H9 (cell line): Measurements from ENCODE around the gene SRSF11. TPM values are rescaled to one million over a fixed set of nuclear protein-coding genes. Genes with fewer than 3 reads are reported as not detected.

Experiments used
- DNase-seq: peaks from one replicate; pipeline ENCODE4 v3.0.0-alpha.2; 2017
- H2AFZ ChIP-seq: one replicate; pipeline ENCODE4 v1.6.1; 2013; ENCODE audit warnings: mild to moderate bottlenecking, low read length, control low read depth, moderate library complexity
- H2AK5ac ChIP-seq: 2 replicates; pipeline ENCODE4 v1.6.1; 2013; ENCODE audit warnings: low read length, control low read depth, mixed read lengths; ENCODE audit not compliant: insufficient read length
- H2BK120ac ChIP-seq: one replicate; pipeline ENCODE4 v1.6.1; 2013; ENCODE audit warnings: low read depth, mild to moderate bottlenecking, low read length, control low read depth, inconsistent platforms; ENCODE audit not compliant: poor library complexity, severe bottlenecking
- H2BK12ac ChIP-seq: 2 replicates; pipeline ENCODE4 v1.6.1; 2013; ENCODE audit warnings: low read length, control low read depth, mixed read lengths, low read depth; ENCODE audit not compliant: insufficient read length
- H2BK15ac ChIP-seq: 2 replicates; pipeline ENCODE4 v1.6.1; 2013; ENCODE audit warnings: low read depth, low read length, control low read depth
- H2BK20ac ChIP-seq: one replicate; pipeline ENCODE4 v1.6.1; 2013; ENCODE audit warnings: low read depth, mild to moderate bottlenecking, low read length, control low read depth, inconsistent platforms; ENCODE audit not compliant: poor library complexity, severe bottlenecking
- H2BK5ac ChIP-seq: 2 replicates; pipeline ENCODE4 v1.6.1; 2013; ENCODE audit warnings: low read length, control low read depth, mixed read lengths; ENCODE audit not compliant: insufficient read length
- H3K14ac ChIP-seq: 2 replicates; pipeline ENCODE4 v1.6.1; 2013; ENCODE audit warnings: low read length, control low read depth; ENCODE audit not compliant: insufficient read depth
- H3K18ac ChIP-seq: 2 replicates; pipeline ENCODE4 v1.6.1; 2013; ENCODE audit warnings: low read depth, mild to moderate bottlenecking, mixed read lengths, low read length, control low read depth; ENCODE audit not compliant: insufficient read length
- H3K23ac ChIP-seq: 2 replicates; pipeline ENCODE4 v1.6.1; 2013; ENCODE audit warnings: low read length, control low read depth, mixed read lengths, low read depth; ENCODE audit not compliant: insufficient read length
- H3K23me2 ChIP-seq: 2 replicates; pipeline ENCODE4 v1.6.1; 2013; ENCODE audit warnings: low read depth, mild to moderate bottlenecking, mixed read lengths, low read length, control low read depth; ENCODE audit not compliant: insufficient read length, poor library complexity, severe bottlenecking
- H3K27ac ChIP-seq: 2 replicates; pipeline ENCODE4 v1.5.1; 2013; ENCODE audit warnings: low read length, control low read depth, mixed read lengths, low read depth; ENCODE audit not compliant: insufficient read length
- H3K27me3 ChIP-seq: 2 replicates; pipeline ENCODE4 v1.6.1; 2013; ENCODE audit warnings: low read length, control low read depth, inconsistent platforms; ENCODE audit not compliant: insufficient read depth
- H3K4ac ChIP-seq: 2 replicates; pipeline ENCODE4 v1.6.1; 2013; ENCODE audit warnings: low read depth, mild to moderate bottlenecking, control low read depth, inconsistent platforms, low read length, moderate library complexity
- H3K4me1 ChIP-seq: 2 replicates; pipeline ENCODE4 v1.6.1; 2013; ENCODE audit warnings: low read length, control low read depth, inconsistent platforms; ENCODE audit not compliant: insufficient read depth
- H3K4me2 ChIP-seq: 2 replicates; pipeline ENCODE4 v1.6.1; 2013; ENCODE audit warnings: low read length, control low read depth, mixed read lengths; ENCODE audit not compliant: insufficient read length, insufficient read depth
- H3K56ac ChIP-seq: 2 replicates; pipeline ENCODE4 v1.6.1; 2013; ENCODE audit warnings: low read depth, mild to moderate bottlenecking, mixed read lengths, low read length, control low read depth; ENCODE audit not compliant: insufficient read length
- H3K79me1 ChIP-seq: 2 replicates; pipeline ENCODE4 v1.6.1; 2013; ENCODE audit warnings: low read depth, mild to moderate bottlenecking, moderate library complexity, low read length, control low read depth, inconsistent platforms; ENCODE audit not compliant: insufficient read depth, poor library complexity, severe bottlenecking
- H3K79me2 ChIP-seq: 2 replicates; pipeline ENCODE4 v1.6.1; 2013; ENCODE audit warnings: low read length, control low read depth, inconsistent platforms; ENCODE audit not compliant: insufficient read depth
- H3K9ac ChIP-seq: 2 replicates; pipeline ENCODE4 v1.6.1; 2013; ENCODE audit warnings: low read length, control low read depth, mixed read lengths; ENCODE audit not compliant: insufficient read length; ENCODE audit errors: extremely low read depth
- H3K9me3 ChIP-seq: one replicate; pipeline ENCODE4 v1.6.1; 2013; ENCODE audit warnings: low read depth, low read length, inconsistent platforms; ENCODE audit not compliant: control insufficient read depth
- H3T11ph ChIP-seq: one replicate; pipeline ENCODE4 v1.6.1; 2013; ENCODE audit warnings: mild to moderate bottlenecking, low read length, control low read depth, inconsistent platforms
- H4K20me1 ChIP-seq: one replicate; pipeline ENCODE4 v1.6.1; 2013; ENCODE audit not compliant: control insufficient read depth, insufficient read length, insufficient read depth
- H4K5ac ChIP-seq: 2 replicates; pipeline ENCODE4 v1.6.1; 2013; ENCODE audit warnings: low read depth, mild to moderate bottlenecking, mixed read lengths, low read length, control low read depth; ENCODE audit not compliant: insufficient read length
- H4K8ac ChIP-seq: replicated peaks from 2 replicates; pipeline ENCODE4 v1.6.1; 2013; ENCODE audit warnings: low read length, control low read depth, mixed read lengths, low read depth; ENCODE audit not compliant: insufficient read length
- H4K91ac ChIP-seq: 2 replicates; pipeline ENCODE4 v1.6.1; 2013; ENCODE audit warnings: low read depth, mild to moderate bottlenecking, moderate library complexity, mixed read lengths, low read length, control low read depth; ENCODE audit not compliant: insufficient read length
- H3K27ac Mint-ChIP-seq, 3 experiments: 2 replicates in 2 of 3; 3 replicates in 1 of 3; pipeline ENCODE4 v1.8.0; 2020 to 2021; ENCODE audit warnings: mixed read lengths in 3 of 3, mild to moderate bottlenecking in 1 of 3, moderate library complexity in 1 of 3
- H3K27me3 Mint-ChIP-seq: 2 replicates; pipeline ENCODE4 v1.8.0; 2021; ENCODE audit warnings: low read depth, mild to moderate bottlenecking, moderate library complexity, mixed read lengths
- H3K36me3 Mint-ChIP-seq, 3 experiments: 2 replicates in 2 of 3; 3 replicates in 1 of 3; pipeline ENCODE4 v1.8.0; 2020 to 2021; ENCODE audit warnings: low read depth in 3 of 3, mixed read lengths in 3 of 3; ENCODE audit not compliant: insufficient read depth in 1 of 3
- H3K4me1 Mint-ChIP-seq, 2 experiments: 2 replicates each; pipeline ENCODE4 v1.8.0; 2020; ENCODE audit warnings: mixed read lengths in 2 of 2
- H3K4me3 Mint-ChIP-seq, 2 experiments: 2 replicates in 1 of 2; 3 replicates in 1 of 2; pipeline ENCODE4 v1.8.0; 2020 to 2021; ENCODE audit warnings: mild to moderate bottlenecking in 2 of 2, mixed read lengths in 2 of 2, moderate library complexity in 1 of 2
- H3K9me3 Mint-ChIP-seq, 2 experiments: 2 replicates in 1 of 2; 3 replicates in 1 of 2; pipeline ENCODE4 v1.8.0; 2020; ENCODE audit warnings: mild to moderate bottlenecking in 2 of 2, mixed read lengths in 2 of 2, moderate library complexity in 1 of 2
- WGBS: extraction: QIAGEN DNeasy Blood & Tissue Kit; methylation state at CpG from one replicate; pipeline ENCODE4 v1.1.7; 2013; ENCODE audit warnings: missing lambda C conversion rate, low lambda C conversion rate, mixed read lengths; ENCODE audit not compliant: insufficient read length; ENCODE audit errors: extremely low coverage; 5-methylcytosine and 5-hydroxymethylcytosine counted together
- total RNA-seq: library from RNA; stranded (reverse); gene quantifications from 2 replicates; pipeline ENCODE4 v1.2.1, GENCODE V29; 2021
- TF ChIP-seq, protein P1 (sequence below): fragments of 200-600 bp; sonication (generic); conservative IDR thresholded peaks from 3 replicates; pipeline ENCODE4 v1.8.0; 2021; ENCODE audit warnings: antibody characterized with exemption, mild to moderate bottlenecking

Gene SRSF11
- total RNA-seq, 1 experiment from 2014 or later: 214 TPM

GRCh38 chr1:70222716-70223235 is 1.6 kb downstream of the SRSF11 start:
- no CpG with 5 or more reads among the region's 3 CpGs for WGBS
- H4K91ac ChIP-seq: no peak overlapping the region
- H3K18ac ChIP-seq: no peak overlapping the region
- H4K5ac ChIP-seq: no peak overlapping the region
- H3K14ac ChIP-seq: no peak overlapping the region
- no peak overlapping the region for H3K56ac ChIP-seq
- no peak for DNase-seq
- H2BK12ac ChIP-seq: no peak overlapping the region
- no peak overlapping the region for H2AK5ac ChIP-seq
- H4K20me1 ChIP-seq: no peaks in the 10 kb centered on the region
- Mint-ChIP-seq H3K9me3 (no peaks in the 10 kb centered on the region), H3K4me3 (peak overlapping the region; percentile 94 to 95), H3K27ac (peak overlapping the region in 1 of 3 experiments; percentile 32; a peak in 1 of 7 replicates), H3K36me3 (peaks cover 17 to 44% (median 41%) of the 10 kb centered on the region in 3 experiments), H3K4me1 (peaks cover 27 to 29% of the 10 kb centered on the region in 2 experiments), H3K27me3 (no peaks in the 10 kb centered on the region)
- H3K79me1 ChIP-seq: peaks cover 3% of the 10 kb centered on the region
- H3K9ac ChIP-seq: no peak overlapping the region
- H2AFZ ChIP-seq: no peak overlapping the region
- no peaks in the 10 kb centered on the region for H3K27me3 ChIP-seq
- H4K8ac ChIP-seq: no peak overlapping the region
- peak overlapping the region; percentile 43 for H3K4me2 ChIP-seq
- H2BK20ac ChIP-seq: no peak overlapping the region
- no peaks in the 10 kb centered on the region for H3K4me1 ChIP-seq
- TF ChIP-seq, protein P1, sequence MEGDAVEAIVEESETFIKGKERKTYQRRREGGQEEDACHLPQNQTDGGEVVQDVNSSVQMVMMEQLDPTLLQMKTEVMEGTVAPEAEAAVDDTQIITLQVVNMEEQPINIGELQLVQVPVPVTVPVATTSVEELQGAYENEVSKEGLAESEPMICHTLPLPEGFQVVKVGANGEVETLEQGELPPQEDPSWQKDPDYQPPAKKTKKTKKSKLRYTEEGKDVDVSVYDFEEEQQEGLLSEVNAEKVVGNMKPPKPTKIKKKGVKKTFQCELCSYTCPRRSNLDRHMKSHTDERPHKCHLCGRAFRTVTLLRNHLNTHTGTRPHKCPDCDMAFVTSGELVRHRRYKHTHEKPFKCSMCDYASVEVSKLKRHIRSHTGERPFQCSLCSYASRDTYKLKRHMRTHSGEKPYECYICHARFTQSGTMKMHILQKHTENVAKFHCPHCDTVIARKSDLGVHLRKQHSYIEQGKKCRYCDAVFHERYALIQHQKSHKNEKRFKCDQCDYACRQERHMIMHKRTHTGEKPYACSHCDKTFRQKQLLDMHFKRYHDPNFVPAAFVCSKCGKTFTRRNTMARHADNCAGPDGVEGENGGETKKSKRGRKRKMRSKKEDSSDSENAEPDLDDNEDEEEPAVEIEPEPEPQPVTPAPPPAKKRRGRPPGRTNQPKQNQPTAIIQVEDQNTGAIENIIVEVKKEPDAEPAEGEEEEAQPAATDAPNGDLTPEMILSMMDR: no peak
- no peak overlapping the region for H3T11ph ChIP-seq
- no peak overlapping the region for H2BK15ac ChIP-seq
- H2BK5ac ChIP-seq: no peak overlapping the region
- H3K23ac ChIP-seq: no peak overlapping the region
- H3K4ac ChIP-seq: no peak overlapping the region
- no peaks in the 10 kb centered on the region for H3K23me2 ChIP-seq
- no peaks in the 10 kb centered on the region for H3K9me3 ChIP-seq
- H3K27ac ChIP-seq: no peak overlapping the region
- no peak overlapping the region for H2BK120ac ChIP-seq
- H3K79me2 ChIP-seq: peaks cover 23% of the 10 kb centered on the region; the same call in 1 of the 2 replicates
